ENCODE data around the gene MED29. TPM values are rescaled to one million over a fixed set of nuclear protein-coding genes. Genes with fewer than 3 reads are reported as not detected.
A peak's percentile ranks its signal among the peaks of the same experiment; 100 is the strongest.

Gene MED29
- total and polyA plus RNA-seq, 2 of the 13 experiments (the other 11 are each of a cell fraction or from before 2014, with no cell fraction given), result 14.0 to 19.7 TPM

GRCh38 chr19:39406656-39407409 lies 15.7 kb downstream of the MED29 start, which contains the start of gene ZFP36 (continued):
- no peak for TF ChIP-seq FOXP1 (IDR thresholded peaks at IDR 0.05)
- TF ChIP-seq FOXP1 (CRISPR knock-in tag; IDR thresholded peaks at IDR 0.05), result no peak
- no peak for TF ChIP-seq ZFAT (CRISPR knock-in tag; conservative IDR thresholded peaks at IDR 0.05)
- peak; percentile 45 for TF ChIP-seq ZNF746 (CRISPR knock-in tag; IDR thresholded peaks at IDR 0.05)
- TF ChIP-seq U2AF1 (optimal IDR thresholded peaks at IDR 0.05; ENCODE audit: low read depth, low read length), result no peak
- no peak for TF ChIP-seq LCORL (IDR thresholded peaks at IDR 0.05)
- 0 out of 2 replicates have a peak, but pooled peaks have one; percentile 32 for TF ChIP-seq LCORL (CRISPR knock-in tag; IDR thresholded peaks at IDR 0.05)
- TF ChIP-seq THAP7 (CRISPR knock-in tag; IDR thresholded peaks at IDR 0.05), result no peak
- peak; percentile 90 for TF ChIP-seq RBFOX2 (IDR thresholded peaks at IDR 0.05; ENCODE audit: low read depth, low read length)
- no peak for TF ChIP-seq ZNF136 (CRISPR knock-in tag; IDR thresholded peaks at IDR 0.05; ENCODE audit: low read depth)
- TF ChIP-seq ZBTB37 (CRISPR knock-in tag; IDR thresholded peaks at IDR 0.05), result 0 out of 2 replicates have a peak, but pooled peaks have one; percentile 40
- peak; percentile 52 for TF ChIP-seq ZFX (CRISPR knock-in tag; IDR thresholded peaks at IDR 0.05; ENCODE audit: low read depth)
- 0 out of 2 replicates have a peak, but pooled peaks have one; percentile 57 for TF ChIP-seq CSRNP1 (CRISPR knock-in tag; IDR thresholded peaks at IDR 0.05)
- TF ChIP-seq EP300 (IDR thresholded peaks at IDR 0.05; ENCODE audit: low read depth in 2 of 2, low read length in 2 of 2), result no peak
- TF ChIP-seq EP300 (CRISPR knock-in tag; IDR thresholded peaks at IDR 0.05; ENCODE audit: borderline replicate concordance), result no peak
- TF ChIP-seq SRSF9 (IDR thresholded peaks at IDR 0.05; ENCODE audit: borderline replicate concordance, insufficient read depth, low read depth, low read length, poor library complexity, severe bottlenecking), result no peak
- peak; percentile 84 for TF ChIP-seq SPEN (CRISPR knock-in tag; IDR thresholded peaks at IDR 0.05; ENCODE audit: low read depth)
- TF ChIP-seq HNF1B (CRISPR knock-in tag; IDR thresholded peaks at IDR 0.05), result peak; percentile 19; the same call in 1 of the 2 replicates
- TF ChIP-seq MAZ (IDR thresholded peaks at IDR 0.05; ENCODE audit: borderline replicate concordance, low read depth, low read length), result peak; percentile 58; the same call in 1 of the 2 replicates
- peak; percentile 53; the same call in 1 of the 2 replicates for TF ChIP-seq MAZ (CRISPR knock-in tag; IDR thresholded peaks at IDR 0.05; ENCODE audit: low read depth)
- TF ChIP-seq AGO2 (optimal IDR thresholded peaks at IDR 0.05; ENCODE audit: low read depth, low read length), result peak; percentile 90
- 0 out of 2 replicates have a peak, but pooled peaks have one; percentile 7 for TF ChIP-seq TFAP4 (IDR thresholded peaks at IDR 0.05; ENCODE audit: borderline replicate concordance, low read depth)

Measured in HepG2 (cell line).